Liver (tissue), 9 donors: ENCODE results near the gene MRPL10. TPM values are rescaled to one million over a fixed set of nuclear protein-coding genes. Genes with fewer than 3 reads are reported as not detected.

ENCODE experiments used
- DNase-seq: peaks from one replicate; pipeline ENCODE4 v3.0.0-alpha.2; 2017; ENCODE audit warnings: low spot score
- H3K27ac ChIP-seq, 2 donors: one replicate each; pipeline ENCODE4 v1.7.0; 2013; ENCODE audit warnings: inconsistent platforms in 2 of 2, low read length in 2 of 2, control low read depth in 1 of 2, low read depth in 1 of 2, mild to moderate bottlenecking in 1 of 2
- H3K27me3 ChIP-seq, 4 donors: one replicate each; pipeline versions ENCODE4 v1.6.1 to v1.7.0; 2013; ENCODE audit warnings: low read length in 3 of 4, inconsistent platforms in 1 of 4, mild to moderate bottlenecking in 1 of 4, moderate library complexity in 1 of 4; ENCODE audit not compliant: control insufficient read depth in 4 of 4, insufficient read depth in 4 of 4
- H3K36me3 ChIP-seq, 4 donors: one replicate each; pipeline versions ENCODE4 v1.6.1 to v1.7.0; 2013; ENCODE audit warnings: low read length in 3 of 4, mild to moderate bottlenecking in 3 of 4, low read depth in 1 of 4, moderate library complexity in 1 of 4; ENCODE audit not compliant: control insufficient read depth in 4 of 4, insufficient read depth in 3 of 4
- H3K4me1 ChIP-seq, 4 donors: one replicate each; pipeline versions ENCODE4 v1.6.1 to v1.7.0; 2013; ENCODE audit warnings: low read length in 3 of 4, mild to moderate bottlenecking in 3 of 4, moderate library complexity in 1 of 4; ENCODE audit not compliant: control insufficient read depth in 4 of 4, insufficient read depth in 4 of 4
- H3K4me3 ChIP-seq, 3 donors: one replicate each; pipeline versions ENCODE4 v1.6.1 to v1.7.0; 2013; ENCODE audit warnings: low read length in 3 of 3, control low read depth in 1 of 3, low read depth in 1 of 3, mild to moderate bottlenecking in 1 of 3
- H3K9ac ChIP-seq, 2 donors: one replicate each; pipeline ENCODE4 v1.7.0; 2013; ENCODE audit warnings: low read length in 2 of 2, mild to moderate bottlenecking in 2 of 2, moderate library complexity in 2 of 2, control low read depth in 1 of 2, low read depth in 1 of 2
- H3K9me3 ChIP-seq, 4 donors: one replicate each; pipeline versions ENCODE4 v1.6.1 to v1.7.0; 2013; ENCODE audit warnings: low read length in 3 of 4; ENCODE audit not compliant: control insufficient read depth in 4 of 4
- CTCF ChIP-seq: fragments of 150-350 bp; IDR thresholded peaks from 2 replicates; pipeline ENCODE4 v1.5.1; 2017; ENCODE audit warnings: improper control_type of control experiment, low read depth, low read length; ENCODE audit not compliant: missing input control
- EGR1 ChIP-seq, 2 donors: IDR thresholded peaks; 2 replicates each; pipeline ENCODE4 v1.6.1; 2016 to 2018; ENCODE audit warnings: antibody characterized with exemption in 2 of 2, low read depth in 2 of 2
- FOXA1 ChIP-seq: IDR thresholded peaks from 2 replicates; pipeline ENCODE4 v1.6.1; 2016; ENCODE audit warnings: antibody characterized with exemption
- FOXA2 ChIP-seq: IDR thresholded peaks from 2 replicates; pipeline ENCODE4 v1.6.1; 2016; ENCODE audit warnings: antibody characterized with exemption
- GABPA ChIP-seq, 2 donors: IDR thresholded peaks in 1 of 2; conservative IDR thresholded peaks in 1 of 2; 2 replicates each; pipeline ENCODE4 v1.6.1; 2016; ENCODE audit warnings: antibody characterized with exemption in 2 of 2, mild to moderate bottlenecking in 1 of 2, moderate library complexity in 1 of 2
- HNF4A ChIP-seq, 2 donors: conservative IDR thresholded peaks; 2 replicates each; pipeline ENCODE4 v1.6.1; 2016; ENCODE audit warnings: antibody characterized with exemption in 2 of 2, mild to moderate bottlenecking in 2 of 2
- HNF4G ChIP-seq: IDR thresholded peaks from 2 replicates; pipeline ENCODE4 v1.6.1; 2016; ENCODE audit warnings: antibody characterized with exemption
- JUND ChIP-seq, 2 donors: IDR thresholded peaks; 2 replicates each; pipeline ENCODE4 v1.6.1; 2016; ENCODE audit warnings: antibody characterized with exemption in 2 of 2
- MAX ChIP-seq: IDR thresholded peaks from 2 replicates; pipeline ENCODE4 v1.6.1; 2016; ENCODE audit warnings: antibody characterized with exemption
- NR2F2 ChIP-seq: IDR thresholded peaks from 2 replicates; pipeline ENCODE4 v1.6.1; 2016; ENCODE audit warnings: antibody characterized with exemption
- RAD21 ChIP-seq, 2 donors: IDR thresholded peaks; 2 replicates each; pipeline ENCODE4 v1.6.1; 2016; ENCODE audit warnings: antibody characterized with exemption in 2 of 2, mild to moderate bottlenecking in 2 of 2
- RXRA ChIP-seq, 2 donors: IDR thresholded peaks; 2 replicates each; pipeline ENCODE4 v1.6.1; 2017 to 2018; ENCODE audit warnings: antibody characterized with exemption in 2 of 2, mild to moderate bottlenecking in 1 of 2
- SP1 ChIP-seq: IDR thresholded peaks from 2 replicates; pipeline ENCODE4 v1.6.1; 2018; ENCODE audit warnings: antibody characterized with exemption, mild to moderate bottlenecking
- TAF1 ChIP-seq: conservative IDR thresholded peaks from 2 replicates; pipeline ENCODE4 v1.6.1; 2016; ENCODE audit warnings: antibody characterized with exemption, mild to moderate bottlenecking
- YY1 ChIP-seq: IDR thresholded peaks from 2 replicates; pipeline ENCODE4 v1.6.1; 2016; ENCODE audit warnings: antibody characterized with exemption, mild to moderate bottlenecking
- ZBTB33 ChIP-seq: IDR thresholded peaks from 2 replicates; pipeline ENCODE4 v1.6.1; 2016; ENCODE audit warnings: antibody characterized with exemption
- WGBS: extraction: QIAGEN DNeasy Blood & Tissue Kit; methylation state at CpG from one replicate; pipeline ENCODE4 v1.1.7; 2013; 5-methylcytosine and 5-hydroxymethylcytosine counted together
- polyA plus RNA-seq, 2 donors: library from polyadenylated mRNA; stranded (reverse) in 1 of 2; unstranded in 1 of 2; fragments of 200-250 nt in 1 of 2; fragments of >200 nt in 1 of 2; fragmentation: Nextera tagmentation in 1 of 2; extraction: Ambion mirVana in 1 of 2; gene quantifications; one replicate each; pipeline versions ENCODE4 v1.2.1 to v1.2.3, GENCODE V29; 2013 to 2015
- total RNA-seq, 2 donors: library from RNA; depleted of rRNA; stranded (reverse); fragments of >200 nt; gene quantifications; one replicate each; pipeline ENCODE4 v1.2.3, GENCODE V29; 2014
- donor health status: healthy.
- donor health status: healthy.
- donor health status: healthy.
- donor health status: healthy.
- donor health status: healthy.

Gene MRPL10
- total and polyA plus RNA-seq, 4 donors, result 10.2 to 24.9 (median 12.9) TPM

GRCh38 chr17:47801176-47801765 is 30.1 kb downstream of the MRPL10 start:
- Histone ChIP-seq H3K36me3 (no peaks in the 10 kb centered on the region), H3K9ac (no peak overlapping the region), H3K4me1 (no peaks in the 10 kb centered on the region), H3K27ac (no peak overlapping the region), H3K4me3 (no peak overlapping the region), H3K27me3 (no peaks in the 10 kb centered on the region), H3K9me3 (no peaks in the 10 kb centered on the region)
- TF ChIP-seq FOXA2, result no peak
- no peak for TF ChIP-seq NR2F2
- TF ChIP-seq SP1, result no peak
- no peak for TF ChIP-seq YY1
- no peak for TF ChIP-seq RAD21 (IDR thresholded peaks at IDR 0.05)
- TF ChIP-seq RXRA (IDR thresholded peaks at IDR 0.05), result no peak
- TF ChIP-seq CTCF, result no peak
- no peak for TF ChIP-seq HNF4G
- TF ChIP-seq FOXA1, result no peak
- WGBS, result 84% methylated on average over 4 of the region's 4 CpGs
- DNase-seq, result no peak

GRCh38 chr17:47800686-47801085 is 30.7 kb downstream of the MRPL10 start:
- Histone ChIP-seq H3K27me3 (no peaks in the 10 kb centered on the region), H3K9ac (no peak overlapping the region), H3K9me3 (no peaks in the 10 kb centered on the region), H3K36me3 (no peaks in the 10 kb centered on the region), H3K4me3 (no peak overlapping the region), H3K27ac (no peak overlapping the region), H3K4me1 (no peaks in the 10 kb centered on the region)
- WGBS, result 85% methylated on average over 12 of the region's 12 CpGs
- no peak for TF ChIP-seq ZBTB33
- no peak for TF ChIP-seq HNF4A (conservative IDR thresholded peaks at IDR 0.05)
- TF ChIP-seq RXRA (IDR thresholded peaks at IDR 0.05), result no peak
- no peak for TF ChIP-seq TAF1
- no peak for TF ChIP-seq CTCF
- TF ChIP-seq GABPA (IDR thresholded peaks at IDR 0.05 in 1 of 2, conservative IDR thresholded peaks at IDR 0.05 in 1 of 2), result no peak
- TF ChIP-seq MAX, result no peak
- TF ChIP-seq FOXA2, result no peak
- TF ChIP-seq JUND (IDR thresholded peaks at IDR 0.05), result no peak
- no peak for TF ChIP-seq SP1
- no peak for TF ChIP-seq HNF4G
- no peak for TF ChIP-seq EGR1 (IDR thresholded peaks at IDR 0.05; ENCODE audit: low read depth in 2 of 2)
- DNase-seq, result no peak
